Ectodermal cell (in vitro differentiated cells): ENCODE measurements around the gene RSRC2.
"Not testable (repeated sequence)": the region's sequence is repeated elsewhere in the genome, so short reads cannot be mapped to it uniquely, and the experiment has no call there.

Source experiments
- H3K27ac ChIP-seq: 2 replicates; pipeline ENCODE4 v1.7.0; 2013; ENCODE audit warnings: mild to moderate bottlenecking, low read depth, low read length; ENCODE audit not compliant: insufficient read depth, poor library complexity, severe bottlenecking
- H3K27me3 ChIP-seq: 2 replicates; pipeline ENCODE4 v1.7.0; 2013; ENCODE audit warnings: mild to moderate bottlenecking, low read length; ENCODE audit not compliant: insufficient read depth, control insufficient read depth, poor library complexity, severe bottlenecking
- H3K36me3 ChIP-seq: one replicate; pipeline ENCODE4 v1.7.0; 2013; ENCODE audit warnings: low read length; ENCODE audit not compliant: control insufficient read depth, insufficient read depth
- H3K4me1 ChIP-seq: one replicate; pipeline ENCODE4 v1.7.0; 2013; ENCODE audit warnings: low read length; ENCODE audit not compliant: control insufficient read depth, insufficient read depth
- H3K4me3 ChIP-seq: 2 replicates; pipeline ENCODE4 v1.7.0; 2013; ENCODE audit warnings: low read depth, low read length, control low read depth; ENCODE audit not compliant: insufficient read depth
- H3K9me3 ChIP-seq: 2 replicates; pipeline ENCODE4 v1.7.0; 2013; ENCODE audit warnings: mild to moderate bottlenecking, low read length, moderate library complexity; ENCODE audit not compliant: control insufficient read depth
- WGBS, 2 experiments: methylation state at CpG; one replicate each; pipeline ENCODE4 v1.1.7; 2013; ENCODE audit warnings: missing lambda C conversion rate in 2 of 2; 5-methylcytosine and 5-hydroxymethylcytosine counted together

The RSRC2 gene

DNA sequence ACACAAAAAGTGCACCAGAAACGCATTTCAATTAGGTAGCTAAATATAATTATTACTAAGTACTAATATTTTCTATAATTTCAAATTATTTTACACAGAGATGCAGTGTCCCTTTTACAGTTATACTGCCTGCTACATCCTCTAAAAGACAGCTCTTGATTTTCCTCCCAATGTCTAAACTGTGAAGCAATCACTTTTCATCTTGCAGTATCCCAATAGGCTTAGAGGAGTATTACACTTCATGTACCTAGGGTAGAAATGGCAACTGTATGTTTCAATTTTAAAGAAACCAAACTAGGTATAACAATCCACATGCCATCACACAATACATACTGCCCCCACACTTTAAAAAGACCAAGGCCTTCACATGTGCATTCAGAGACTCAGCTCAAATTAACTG, 7.3 kb downstream of the RSRC2 start:
- Histone ChIP-seq H3K27me3 (no peaks in the 10 kb centered on the region), H3K36me3 (peaks cover 63% of the 10 kb centered on the region), H3K9me3 (no peaks in the 10 kb centered on the region), H3K4me3 (no peak overlapping the region), H3K4me1 (peaks cover 14% of the 10 kb centered on the region), H3K27ac (no peak overlapping the region)
- no CpG with 5 or more reads among the region's 1 CpG for WGBS, 2 experiments

DNA sequence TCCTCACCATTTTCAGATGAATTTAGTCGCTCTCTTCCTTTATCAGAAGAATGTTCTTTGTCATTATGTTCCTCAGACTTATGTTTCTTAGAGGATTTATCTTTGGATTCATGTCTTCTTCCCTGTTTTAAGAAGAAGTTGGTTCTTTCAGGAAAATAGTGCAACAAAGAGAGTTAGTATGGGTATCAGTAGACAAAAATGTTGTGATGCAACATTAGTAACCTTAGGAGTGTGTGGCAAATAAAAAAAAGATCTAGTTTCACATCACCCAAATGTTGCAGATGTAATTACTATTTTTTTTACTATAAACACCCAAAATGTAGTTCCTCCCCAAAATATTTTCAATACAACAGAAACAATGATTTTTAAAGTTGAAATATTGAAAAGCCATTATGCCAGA, 7.8 kb downstream of the RSRC2 start:
- Histone ChIP-seq H3K27ac (no peak overlapping the region), H3K36me3 (peaks cover 64% of the 10 kb centered on the region), H3K4me3 (no peak overlapping the region), H3K4me1 (peaks cover 9% of the 10 kb centered on the region), H3K27me3 (no peaks in the 10 kb centered on the region), H3K9me3 (no peaks in the 10 kb centered on the region)
- 92 to 100% methylated on average over 1 of the region's 1 CpG for WGBS, 2 experiments

DNA sequence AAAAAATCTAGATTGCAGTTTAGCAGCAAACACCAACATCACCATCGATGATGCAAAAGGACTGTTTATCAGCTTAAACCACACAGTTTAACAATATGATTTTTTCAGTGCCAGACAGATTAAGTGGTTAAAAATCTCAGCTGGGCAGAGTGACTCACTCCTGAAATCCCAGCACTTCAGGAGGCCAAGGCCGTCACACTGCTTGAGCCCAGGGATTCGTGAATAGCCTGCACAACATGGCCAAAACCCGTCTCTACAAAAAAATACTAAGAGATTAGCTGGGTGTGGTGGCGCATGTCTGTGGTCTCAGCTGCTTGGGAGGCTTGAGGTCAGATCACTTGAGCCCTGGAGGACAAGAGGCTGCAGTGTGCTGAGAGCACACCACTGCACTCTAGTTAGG, 8.9 kb downstream of the RSRC2 start:
- no peak overlapping the region for H3K4me3 ChIP-seq

DNA sequence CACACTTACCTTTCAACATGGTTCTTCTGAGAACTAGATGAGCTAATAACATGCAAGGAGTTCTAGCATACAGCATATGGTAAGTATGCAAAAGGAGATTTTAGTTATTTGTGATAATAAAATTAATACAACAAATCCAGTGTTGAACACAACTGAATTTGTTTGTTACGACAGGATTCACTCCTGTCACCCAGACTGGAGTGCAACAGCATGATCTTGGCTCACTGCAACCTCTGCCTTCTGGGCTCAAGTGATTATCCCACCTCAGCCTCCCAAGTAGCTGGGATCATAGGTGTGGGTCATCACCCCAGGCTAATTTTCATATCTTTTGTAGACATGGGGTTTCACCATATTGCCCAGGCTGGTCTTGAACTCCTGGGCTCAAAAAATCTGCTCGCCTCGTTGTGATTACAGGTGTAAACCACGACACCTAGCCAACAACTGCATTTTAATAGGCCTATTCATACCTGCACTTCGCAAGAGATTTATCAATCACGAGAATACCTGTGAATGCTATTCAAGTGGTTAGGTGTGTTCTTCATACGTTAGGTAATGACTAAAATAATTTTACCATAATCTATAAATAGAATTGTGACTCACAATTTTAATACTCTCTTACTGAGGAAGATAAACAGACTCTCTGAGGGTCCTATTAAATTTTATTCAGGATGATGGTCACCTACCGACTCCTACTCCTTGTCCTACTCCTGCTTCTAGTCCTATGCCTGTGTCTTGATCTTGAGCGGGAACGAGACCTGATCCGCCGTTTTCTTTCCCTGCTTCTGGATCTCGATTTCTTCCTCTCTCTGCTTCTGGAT, 10.0 kb downstream of the RSRC2 start:
- H3K27me3 ChIP-seq, result no peaks in the 10 kb centered on the region
- no peak overlapping the region for H3K4me3 ChIP-seq
- no peaks in the 10 kb centered on the region for H3K4me1 ChIP-seq
- WGBS, 2 experiments, result 97 to 99% methylated on average over 10 to 13 of the region's 13 CpGs
- no peak overlapping the region for H3K27ac ChIP-seq
- no peaks in the 10 kb centered on the region for H3K9me3 ChIP-seq
- peaks cover 78% of the 10 kb centered on the region for H3K36me3 ChIP-seq

More for the DNA sequence above, 8.9 kb downstream of the RSRC2 start:
- Histone ChIP-seq H3K36me3 (peaks cover 71% of the 10 kb centered on the region), H3K9me3 (no peaks in the 10 kb centered on the region), H3K4me1 (no peaks in the 10 kb centered on the region), H3K27me3 (no peaks in the 10 kb centered on the region), H3K27ac (no peak overlapping the region)
- WGBS, 2 experiments, result 93 to 95% methylated on average over 5 of the region's 5 CpGs

DNA sequence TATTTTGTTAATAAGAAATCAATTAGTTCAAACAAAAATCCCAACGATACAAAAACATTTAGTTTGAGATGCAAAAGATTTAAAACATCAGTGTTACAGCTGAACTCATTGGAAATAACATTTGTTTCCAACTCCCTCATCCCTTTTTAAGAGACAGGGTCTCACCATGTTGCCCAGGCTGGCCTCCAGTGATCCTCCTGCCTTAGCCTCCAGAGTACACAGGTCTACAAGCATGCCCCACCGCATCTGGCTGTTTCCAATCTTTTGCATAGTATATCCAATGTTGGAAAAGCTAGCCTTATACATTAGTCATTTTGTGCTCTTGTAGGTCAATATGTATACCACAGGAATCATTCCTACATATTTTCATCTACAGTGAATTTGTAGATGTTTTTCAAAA, 11.5 kb downstream of the RSRC2 start:
- H3K9me3 ChIP-seq, result no peaks in the 10 kb centered on the region
- no peak overlapping the region for H3K27ac ChIP-seq
- H3K4me3 ChIP-seq, result no peak overlapping the region
- 92 to 95% methylated on average over 2 of the region's 2 CpGs for WGBS, 2 experiments
- H3K4me1 ChIP-seq, result no peaks in the 10 kb centered on the region
- H3K36me3 ChIP-seq, result peaks cover 80% of the 10 kb centered on the region
- H3K27me3 ChIP-seq, result no peaks in the 10 kb centered on the region

DNA sequence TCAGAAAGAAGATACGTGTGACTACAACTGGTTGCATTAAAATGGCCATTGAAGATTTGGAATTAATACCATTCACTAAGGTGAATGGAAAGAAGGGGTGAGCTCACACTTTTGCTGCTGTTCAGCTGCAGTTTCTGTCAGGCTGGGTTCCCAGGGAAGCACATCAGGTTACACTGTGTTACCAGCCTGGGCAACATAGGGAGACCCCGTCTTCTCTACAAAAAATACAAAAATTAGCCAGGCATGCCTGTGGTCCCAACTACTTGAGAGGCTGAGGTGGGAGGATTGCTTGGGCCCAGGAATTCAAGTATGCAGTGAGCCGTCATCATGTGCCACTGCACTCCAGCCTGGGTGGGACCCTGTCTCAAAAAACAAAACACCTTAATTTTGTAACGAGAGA, 13.1 kb downstream of the RSRC2 start:
- Histone ChIP-seq H3K27ac (no peak overlapping the region), H3K4me1 (no peaks in the 10 kb centered on the region), H3K36me3 (peaks cover 83% of the 10 kb centered on the region), H3K9me3 (no peaks in the 10 kb centered on the region), H3K4me3 (no peak overlapping the region), H3K27me3 (no peaks in the 10 kb centered on the region)
- WGBS, 2 experiments, result 96% methylated on average over 4 of the region's 4 CpGs

DNA sequence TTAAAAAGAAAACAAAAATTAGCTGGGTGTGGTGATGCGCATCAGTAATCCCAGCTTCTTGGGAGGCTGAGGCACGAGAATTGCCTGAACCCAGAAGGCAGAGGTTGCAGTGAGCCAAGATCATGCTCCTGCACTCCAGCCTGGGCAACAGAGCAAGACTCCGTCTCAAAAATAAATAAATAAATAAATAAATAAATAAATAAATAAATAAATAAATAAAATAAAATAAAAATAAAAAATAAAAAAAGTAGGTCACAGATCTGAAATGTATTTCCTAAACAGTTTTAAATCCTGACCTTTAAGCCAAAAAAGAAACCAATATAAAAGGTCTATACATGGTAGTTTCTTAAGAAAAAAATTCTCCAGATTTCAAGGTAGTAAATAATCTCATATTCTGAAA, 13.7 kb downstream of the RSRC2 start:
- 93 to 97% methylated on average over 2 of the region's 3 CpGs for WGBS, 2 experiments
- not testable (repeated sequence) for H3K27ac ChIP-seq, H3K27me3 ChIP-seq, H3K4me1 ChIP-seq, H3K4me3 ChIP-seq, H3K9me3 ChIP-seq
- peaks cover 83% of the 10 kb centered on the region for H3K36me3 ChIP-seq

DNA sequence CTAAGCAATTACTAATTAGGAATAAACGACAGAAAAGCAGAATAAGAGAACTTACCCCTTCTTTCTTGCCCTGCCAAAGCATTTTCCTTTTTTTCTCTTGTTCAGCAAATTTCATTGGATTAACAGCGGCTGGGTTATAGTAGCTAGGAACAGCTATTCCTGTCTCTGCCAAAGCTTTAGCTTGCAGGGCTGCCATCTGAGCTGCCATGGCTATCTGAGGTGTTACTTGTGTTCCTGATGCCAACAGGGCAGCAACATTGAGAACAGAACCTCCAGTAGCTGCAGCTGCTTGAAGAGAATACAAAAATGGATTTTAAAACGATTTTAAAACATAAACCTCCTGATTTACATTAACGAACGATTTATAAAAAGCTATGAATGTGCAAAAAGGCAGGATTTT, 18.6 kb downstream of the RSRC2 start:
- Histone ChIP-seq H3K9me3 (no peaks in the 10 kb centered on the region), H3K27ac (no peak overlapping the region), H3K27me3 (no peaks in the 10 kb centered on the region), H3K4me3 (no peak overlapping the region), H3K36me3 (peaks cover 84% of the 10 kb centered on the region), H3K4me1 (no peaks in the 10 kb centered on the region)
- WGBS, 2 experiments, result 95 to 97% methylated on average over 5 of the region's 5 CpGs

DNA sequence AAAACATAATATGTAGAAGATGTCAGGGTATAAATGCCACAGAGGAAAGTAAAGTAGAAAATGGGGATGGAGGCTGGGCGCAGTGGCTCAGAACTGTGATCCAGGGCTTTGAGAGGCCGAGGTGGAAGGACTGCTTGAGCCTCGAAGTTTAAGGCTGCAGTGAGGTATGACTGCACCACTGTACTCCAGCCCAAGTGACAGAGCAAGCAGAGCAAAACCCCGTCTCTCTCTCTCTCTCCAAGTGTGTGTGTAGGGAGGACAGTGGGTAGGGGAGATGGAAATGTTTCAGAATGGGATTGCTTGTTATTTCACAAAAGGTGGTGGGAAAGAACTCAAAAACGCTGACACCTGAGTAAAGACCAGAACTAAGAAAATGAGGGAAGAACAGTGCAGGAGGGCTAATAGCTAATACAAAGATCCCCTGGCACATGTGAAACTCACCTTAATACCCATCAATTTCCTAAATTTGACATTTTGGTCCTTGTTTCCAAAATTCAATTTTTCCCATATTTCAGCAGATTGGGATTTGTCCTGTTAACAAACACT, 20.3 kb downstream of the RSRC2 start:
- Histone ChIP-seq H3K4me3 (no peak overlapping the region), H3K4me1 (no peaks in the 10 kb centered on the region), H3K36me3 (peaks cover 76% of the 10 kb centered on the region), H3K27me3 (no peaks in the 10 kb centered on the region), H3K27ac (no peak overlapping the region), H3K9me3 (no peaks in the 10 kb centered on the region)
- 94 to 95% methylated on average over 5 of the region's 5 CpGs for WGBS, 2 experiments

DNA sequence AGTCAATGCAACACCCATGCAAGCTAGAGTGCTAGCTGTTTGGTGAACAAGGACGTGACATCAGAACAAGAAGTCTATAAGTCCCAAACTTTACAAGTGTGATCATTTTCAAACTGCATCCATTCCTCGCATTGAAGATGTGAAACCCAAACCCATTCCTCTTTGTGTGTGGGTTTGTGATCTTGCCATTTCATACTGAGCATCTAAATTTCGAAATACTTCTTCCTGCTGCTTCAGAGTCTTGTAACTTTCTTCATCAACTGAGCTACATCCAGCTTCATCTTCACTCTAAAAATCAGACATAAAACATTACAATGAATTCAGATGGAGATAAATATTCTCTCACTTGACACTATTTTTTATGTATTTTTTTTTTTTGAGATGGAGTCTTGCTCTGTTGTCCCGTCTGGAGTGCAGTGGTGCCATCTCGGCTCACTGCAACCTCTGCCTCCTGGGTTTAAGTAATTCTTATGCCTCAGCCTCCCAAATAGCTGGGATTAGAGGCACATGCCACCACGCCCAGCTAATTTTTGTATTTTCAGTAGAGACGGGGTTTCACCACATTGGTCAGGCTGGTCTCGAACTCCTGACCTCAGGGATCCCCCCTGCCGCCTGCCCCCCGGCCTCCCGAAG, 21.2 kb downstream of the RSRC2 start:
- H3K9me3 ChIP-seq, result no peaks in the 10 kb centered on the region
- no peaks in the 10 kb centered on the region for H3K27me3 ChIP-seq
- 93% methylated on average over 11 of the region's 11 CpGs for WGBS, 2 experiments
- H3K4me3 ChIP-seq, result no peak overlapping the region
- no peak overlapping the region for H3K27ac ChIP-seq
- H3K4me1 ChIP-seq, result no peaks in the 10 kb centered on the region
- peaks cover 69% of the 10 kb centered on the region for H3K36me3 ChIP-seq
